Activated naive CD4-positive, alpha-beta T cell treated with anti-CD3 and anti-CD28 coated beads, Interleukin-2, amount 50 U/mL, for 72 hours (primary cell): ENCODE results near the gene TPR. TPM values are rescaled to one million over a fixed set of nuclear protein-coding genes. Genes with fewer than 3 reads are reported as not detected.

ENCODE experiments used
- ATAC-seq, 2 donors: fragments of 150-1000 bp; cut with Tn5 transposase; 2 replicates each; pipeline ENCODE4 v1.10.0; 2021; ENCODE audit warnings: mild to moderate bottlenecking in 2 of 2, moderate library complexity in 2 of 2
- DNase-seq, 2 donors: peaks; one replicate each; pipeline ENCODE4 v3.0.0; 2021 to 2022; ENCODE audit warnings: low spot score in 2 of 2
- H3K27ac Mint-ChIP-seq, 2 donors: one replicate each; pipeline ENCODE4 v1.8.0; 2022; ENCODE audit warnings: mild to moderate bottlenecking in 2 of 2, mixed read lengths in 2 of 2
- H3K36me3 Mint-ChIP-seq, 2 donors: one replicate each; pipeline ENCODE4 v1.8.0; 2022; ENCODE audit warnings: mixed read lengths in 2 of 2
- H3K9me3 Mint-ChIP-seq, 2 donors: one replicate each; pipeline ENCODE4 v1.8.0; 2022; ENCODE audit warnings: mixed read lengths in 2 of 2
- total RNA-seq, 2 donors: library from RNA; stranded (reverse); gene quantifications; one replicate each; pipeline ENCODE4 v1.2.3, GENCODE V29; 2022

TPR gene
- total RNA-seq, 2 donors from 2014 or later: 175 to 214 TPM

DNA sequence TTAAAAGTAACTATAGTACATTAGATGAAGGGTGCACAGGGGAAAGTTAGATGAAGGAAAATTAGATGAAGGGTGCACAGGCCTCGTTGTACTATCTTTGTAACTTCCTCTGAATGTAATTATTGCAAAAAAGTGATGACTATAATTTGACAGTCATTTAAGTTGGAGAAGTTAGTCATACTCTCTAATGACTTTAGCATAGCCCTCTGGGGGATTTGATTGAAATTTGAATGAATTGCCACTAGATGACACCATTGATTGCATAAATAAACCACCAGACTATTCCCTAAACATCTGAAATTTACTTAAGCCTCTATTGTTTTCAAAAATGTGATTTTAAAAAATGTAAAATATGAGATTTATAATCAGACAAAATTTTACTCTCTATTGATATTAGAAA lies 102.6 kb downstream of the TPR start:
- DNase-seq: no peak
- peaks cover 0 to 11% of the 10 kb centered on the region in 2 donors for H3K36me3 Mint-ChIP-seq
- no peaks in the 10 kb centered on the region for H3K9me3 Mint-ChIP-seq
- H3K27ac Mint-ChIP-seq: no peak overlapping the region
- ATAC-seq: peak; percentile 91 to 94

GRCh38 chr1:186271032-186271431 lies 104.0 kb downstream of the TPR start:
- DNase-seq (no peak), ATAC-seq (no peak)
- Mint-ChIP-seq H3K36me3 (peaks cover 0 to 3% of the 10 kb centered on the region in 2 donors), H3K9me3 (no peaks in the 10 kb centered on the region), H3K27ac (no peak overlapping the region)

Other genes with a start within 250 kb of the TPR start
- 10 to 100 TPM; 31.0 to 40.8 TPM for gene PRG4, start 79.0 kb downstream of the TPR start, total RNA-seq
- gene ODR4, start 585 bp upstream of the TPR start, total RNA-seq: 10 to 100 TPM; 18.5 to 20.1 TPM
- gene PDC, start 85.9 kb upstream of the TPR start, total RNA-seq: not detected